Stimulated activated CD8-positive, alpha-beta memory T cell treated with anti-CD3 and anti-CD28 coated beads, Interleukin-4, amount 100 ng/mL, for 4 hours (primary cell): ENCODE data around the gene URI1.
"Not testable (repeated sequence)": the region's sequence is repeated elsewhere in the genome, so short reads cannot be mapped to it uniquely, and the experiment has no call there.

Experiments used
- DNase-seq, 2 donors: peaks; one replicate each; pipeline ENCODE4 v3.0.0-alpha.2; 2020; ENCODE audit warnings: low read depth in 2 of 2, low spot score in 1 of 2

URI1 gene

GRCh38 chr19:30022659-30023058, 80.6 kb downstream of the URI1 start:
- DNase-seq, result no peak

DNA sequence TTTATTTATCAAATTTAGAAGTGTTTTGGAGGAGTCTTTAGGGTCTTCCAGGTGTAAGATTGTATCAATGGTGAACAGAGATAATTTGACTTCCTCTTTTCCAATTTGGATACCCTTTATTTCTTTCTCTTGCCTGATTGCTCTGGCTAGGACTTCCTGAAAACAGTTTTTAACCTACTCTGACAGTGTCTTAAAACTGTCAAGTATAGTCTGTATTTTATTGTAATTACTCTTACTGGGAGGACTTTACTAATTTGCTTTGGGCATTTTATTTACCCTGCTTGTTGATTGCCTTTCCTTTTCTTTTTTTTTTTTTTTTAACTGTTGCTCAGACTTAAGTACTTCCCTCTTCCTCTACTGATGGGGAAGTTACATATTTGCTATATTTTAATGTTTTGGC, 81.3 kb downstream of the URI1 start:
- DNase-seq, result no peak

GRCh38 chr19:30024091-30024490, 82.1 kb downstream of the URI1 start:
- no peak for DNase-seq

GRCh38 chr19:30026933-30027332, 84.9 kb downstream of the URI1 start:
- DNase-seq, result no peak

DNA sequence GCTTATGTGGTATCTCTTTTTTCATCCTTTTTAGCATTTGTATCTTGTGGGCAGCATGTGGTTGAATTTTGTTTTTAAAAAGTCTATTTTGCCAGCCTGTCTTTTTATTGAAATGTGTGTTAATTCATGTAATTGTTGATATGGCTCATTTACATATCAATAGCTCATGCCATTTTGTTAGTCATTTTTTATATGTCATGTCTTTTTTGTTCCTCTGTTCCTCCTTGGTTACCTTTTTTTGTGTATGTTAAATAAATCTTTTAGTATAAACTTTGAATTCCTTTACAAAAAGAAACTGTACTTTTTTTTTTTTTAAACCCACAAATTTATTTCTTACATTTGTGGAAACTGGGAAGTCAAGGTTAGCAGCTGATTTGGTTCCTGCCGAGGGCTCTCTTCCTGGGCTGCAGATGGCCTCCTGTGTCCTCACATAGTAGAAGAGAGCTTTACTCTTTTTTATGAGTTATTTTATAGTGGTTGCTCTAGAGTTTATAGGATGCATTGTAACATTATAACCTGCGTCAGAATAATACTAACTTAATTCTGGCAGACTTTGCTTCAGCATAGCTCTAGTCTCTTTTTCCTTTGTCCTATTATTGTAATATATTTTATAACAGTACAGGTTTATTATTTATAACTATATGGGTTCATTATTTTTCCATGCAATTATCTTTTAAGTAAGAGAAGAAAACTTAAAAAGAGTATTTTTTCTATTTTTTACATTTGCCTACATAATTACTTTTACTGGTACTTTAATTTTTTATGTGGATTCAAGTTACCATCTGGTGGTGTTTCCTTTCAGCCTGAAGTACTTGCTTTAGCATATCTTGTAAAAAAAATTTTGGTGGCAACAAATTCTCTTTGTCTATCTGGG, 86.3 kb downstream of the URI1 start:
- no peak for DNase-seq

DNA sequence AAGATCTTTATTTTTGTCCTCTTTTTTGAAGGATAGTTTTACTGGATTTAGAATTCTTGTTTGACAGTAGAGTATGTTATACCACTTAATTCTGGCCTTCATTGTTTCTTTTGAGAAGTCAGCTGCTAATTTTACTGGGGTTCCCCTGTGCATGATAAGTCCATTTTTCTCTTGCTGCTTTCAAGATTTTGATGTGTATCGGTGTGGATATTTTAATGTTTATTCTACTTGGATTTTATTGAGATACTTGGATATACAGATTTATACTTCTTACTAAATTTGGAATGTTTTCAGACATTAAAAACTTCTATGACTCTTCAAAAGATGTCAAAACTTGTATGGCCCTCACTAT, 86.9 kb downstream of the URI1 start:
- DNase-seq, result no peak

DNA sequence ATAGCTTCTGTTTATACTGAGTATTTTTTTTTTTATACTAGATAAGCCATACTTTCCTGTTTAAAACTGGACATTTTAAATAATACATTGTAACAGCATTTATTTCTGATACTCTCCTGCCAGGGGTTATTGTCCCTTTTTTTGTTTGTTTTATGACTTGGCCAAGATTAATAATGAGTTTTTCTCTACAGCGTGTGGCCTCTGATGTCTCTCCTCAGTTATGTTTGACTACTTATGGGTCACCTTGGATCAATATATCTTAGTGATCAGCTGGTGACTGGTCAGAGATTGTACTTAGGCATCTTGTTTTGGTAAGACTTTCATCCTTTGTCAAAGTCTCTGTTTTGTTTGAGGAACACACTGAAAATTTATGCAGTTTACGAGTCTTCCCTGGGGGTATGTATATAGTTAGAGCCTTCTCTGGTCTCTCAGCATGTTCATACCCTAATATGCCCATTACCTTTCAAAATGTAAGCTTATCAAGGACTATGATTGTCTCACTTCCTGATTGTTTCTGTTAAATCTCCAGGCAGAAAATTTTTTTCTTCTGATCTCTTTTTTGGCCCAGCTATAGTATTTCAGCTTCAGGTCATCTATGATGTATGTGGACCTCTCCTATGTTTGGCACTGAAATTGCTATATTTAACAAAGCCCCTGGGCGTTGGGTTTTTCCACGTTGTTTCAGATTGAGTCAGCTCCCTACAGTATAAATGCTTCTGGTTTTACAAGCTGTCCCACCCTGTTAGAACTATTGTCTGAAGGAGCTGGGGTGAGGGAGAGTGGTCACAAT, 87.9 kb downstream of the URI1 start:
- no peak for DNase-seq

DNA sequence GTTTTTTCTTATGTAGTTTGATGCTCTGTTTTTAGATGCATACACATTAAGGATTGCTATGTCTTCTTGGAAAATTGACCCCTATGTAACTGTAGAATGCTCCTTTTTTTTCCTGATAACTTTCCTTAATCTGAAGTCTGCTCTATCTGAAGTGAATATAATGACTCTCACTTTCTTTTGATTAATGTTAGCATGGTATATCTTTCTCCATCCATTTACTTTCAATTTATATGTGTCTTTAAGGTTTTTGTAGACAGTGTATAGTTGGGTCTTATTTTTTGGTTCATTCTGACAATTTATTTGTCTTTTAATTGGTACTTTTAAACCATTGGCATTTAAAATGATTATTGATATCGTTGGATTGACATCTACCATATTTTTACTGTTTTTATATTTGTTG, 92.3 kb downstream of the URI1 start:
- DNase-seq, result no peak

GRCh38 chr19:30036154-30037129, 94.4 kb downstream of the URI1 start:
- no peak for DNase-seq

GRCh38 chr19:30037835-30038234, 95.8 kb downstream of the URI1 start:
- no peak for DNase-seq

GRCh38 chr19:30041931-30042330, 99.9 kb downstream of the URI1 start:
- not testable (repeated sequence) for DNase-seq

- DNase-seq, result not testable (repeated sequence)
Observed at GRCh38 chr19:30043008-30043407, 101.0 kb downstream of the URI1 start.

DNA sequence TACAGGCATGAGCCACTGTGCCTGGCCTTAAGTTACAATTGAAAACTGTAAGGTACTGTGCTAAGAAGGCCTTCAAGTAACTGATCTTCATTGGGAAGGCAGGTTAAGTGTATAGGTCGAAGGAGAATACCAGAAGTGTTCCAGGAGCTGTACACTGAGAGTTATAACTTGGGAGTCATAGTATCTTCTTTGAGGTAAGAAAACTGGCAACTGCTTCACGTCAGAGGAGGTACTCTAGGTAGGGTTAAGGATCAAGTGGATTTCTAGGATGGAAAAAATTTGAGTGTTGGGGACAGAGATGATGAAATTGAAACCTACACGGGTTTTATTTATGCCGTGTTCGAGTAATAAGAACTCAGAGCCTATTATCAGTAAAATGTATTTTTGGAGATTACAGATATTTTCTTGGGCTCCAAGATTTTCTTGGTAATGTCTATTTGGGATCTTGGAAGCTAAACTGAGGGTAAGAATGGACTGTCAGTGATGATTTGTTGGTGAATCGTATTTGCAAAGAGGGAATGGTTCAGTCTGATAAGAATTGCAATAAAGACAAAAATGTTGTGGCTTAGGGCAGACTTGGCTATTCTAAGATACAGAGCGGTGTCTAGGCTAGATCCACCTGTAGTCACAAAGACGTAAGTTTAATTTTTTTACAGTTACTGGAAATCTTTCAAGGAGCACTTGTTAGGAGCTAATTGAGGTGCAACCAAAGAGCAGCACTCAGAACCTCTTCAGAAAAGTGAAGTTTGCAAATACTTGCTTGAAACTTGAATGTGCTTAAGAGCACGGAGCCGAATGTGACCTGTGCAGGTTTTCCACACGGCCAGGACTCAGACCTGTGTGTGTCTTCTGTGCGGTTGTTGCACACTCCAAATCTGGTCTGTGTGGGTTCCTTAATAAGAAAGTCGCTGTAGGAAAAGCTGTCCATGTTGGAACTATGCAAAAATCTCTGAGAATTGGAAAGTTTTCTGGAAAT, 102.5 kb downstream of the URI1 start:
- DNase-seq, result no peak

DNA sequence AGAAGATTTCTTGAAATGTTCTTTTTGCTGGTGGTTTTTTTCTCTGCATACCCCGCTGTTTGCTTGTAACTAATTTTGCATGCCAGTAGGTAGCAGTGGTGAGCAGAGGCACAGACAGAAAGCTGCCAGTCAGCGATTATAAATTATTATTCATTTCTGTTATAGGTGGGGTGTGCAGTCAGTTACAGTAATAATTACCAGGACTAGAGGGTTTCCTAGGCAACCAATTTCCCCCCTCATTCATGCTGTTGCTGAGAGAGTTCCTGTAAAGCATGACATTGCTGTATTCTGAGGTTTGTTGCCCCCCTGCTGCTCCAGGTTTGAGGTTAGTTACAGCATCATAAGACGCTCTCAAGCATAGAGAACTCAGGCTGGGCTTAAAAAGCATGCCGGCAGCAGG, 104.5 kb downstream of the URI1 start:
- DNase-seq, result no peak

DNA sequence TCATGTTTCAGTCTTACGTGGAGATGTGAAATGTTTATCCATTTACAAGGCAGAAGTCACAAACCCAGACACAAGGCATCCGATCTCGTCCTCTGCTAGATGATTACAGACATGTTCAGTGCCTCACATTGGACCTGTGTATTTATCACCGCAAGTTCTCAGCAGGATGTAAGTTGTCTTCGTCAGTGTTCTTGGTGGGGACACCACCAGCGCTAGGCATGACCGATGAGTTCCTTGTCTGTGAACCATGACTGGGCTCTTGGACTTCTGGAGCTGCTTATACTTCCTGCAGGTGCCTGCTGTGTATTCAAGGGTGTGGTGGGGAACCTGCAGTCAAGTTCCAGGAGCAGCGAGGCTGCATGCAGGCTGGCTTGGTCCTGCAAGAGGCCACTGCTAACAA, 105.4 kb downstream of the URI1 start:
- no peak for DNase-seq

DNA sequence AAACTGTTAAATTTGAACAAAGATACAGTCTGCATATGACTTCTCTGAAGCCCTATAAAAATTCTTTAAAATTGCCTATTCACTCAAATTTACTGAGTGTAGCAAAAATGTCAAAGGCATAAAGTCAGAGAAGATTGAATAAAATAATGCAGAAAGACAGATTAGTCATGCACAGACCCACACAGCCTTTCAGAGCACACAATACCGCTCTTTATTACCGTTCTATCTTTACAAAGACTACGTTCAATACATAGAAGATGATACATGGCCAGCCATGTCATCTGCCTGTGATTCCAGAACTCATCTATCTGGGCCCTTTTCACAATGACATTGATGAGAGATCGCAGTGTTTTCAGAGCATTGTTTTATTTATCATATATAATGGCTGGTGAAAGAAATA, 107.2 kb downstream of the URI1 start:
- no peak for DNase-seq

- DNase-seq, result no peak
Observed at GRCh38 chr19:30049846-30050667, 108.0 kb downstream of the URI1 start.

DNA sequence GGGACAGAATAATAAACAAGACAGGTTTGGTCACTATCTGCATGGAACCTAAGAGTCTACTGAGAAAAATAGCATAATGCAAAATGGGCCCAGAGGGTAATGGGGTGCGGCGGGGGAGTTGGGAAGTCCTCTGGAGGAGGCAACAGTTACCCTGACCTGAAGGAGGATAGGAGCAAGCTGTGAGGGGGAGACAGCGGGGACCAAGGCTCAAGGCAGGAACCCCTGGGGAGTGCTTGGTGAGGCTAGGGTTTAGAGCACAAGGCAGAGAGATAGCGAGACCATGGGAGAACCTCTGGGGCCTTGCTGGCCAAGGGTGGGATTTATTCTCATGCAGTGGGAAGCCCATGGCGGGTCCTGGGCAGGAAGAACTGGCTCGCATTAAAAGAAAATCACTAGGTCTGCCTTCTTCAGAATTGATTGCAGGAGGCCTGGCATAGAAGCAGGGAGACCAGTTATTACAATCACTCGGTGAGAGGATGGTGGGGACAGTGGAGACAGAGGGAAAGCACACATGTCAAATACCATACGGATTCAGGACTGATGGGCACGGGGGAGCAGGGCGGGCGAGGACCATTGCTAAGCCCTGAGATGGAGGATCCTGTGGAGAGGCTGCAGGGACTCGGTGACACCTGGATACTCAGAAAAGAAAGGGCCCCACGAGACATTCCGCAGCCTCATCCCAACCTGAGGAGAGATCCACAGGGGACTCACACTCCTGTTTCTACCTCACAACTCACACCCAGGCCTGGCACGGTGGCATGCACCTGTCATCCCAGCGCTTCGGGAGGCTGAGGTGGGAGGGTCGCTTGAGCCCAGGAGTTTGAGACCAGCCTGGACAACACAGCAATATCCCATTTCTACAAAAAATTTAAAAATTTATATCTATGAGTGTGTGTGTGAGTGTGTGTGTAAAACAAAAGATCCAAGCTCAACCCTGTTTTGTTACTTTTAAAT, 110.4 kb downstream of the URI1 start:
- no peak for DNase-seq
